HepG2 (cell line): Measurements from ENCODE around the gene NCKIPSD. TPM values are rescaled to one million over a fixed set of nuclear protein-coding genes. Genes with fewer than 3 reads are reported as not detected.

Experiments used
- ARNT ChIP-seq: fragments of 450-650 bp; IDR thresholded peaks from 2 replicates; pipeline ENCODE4 v1.6.1; 2017
- DR1 ChIP-seq: sonication (generic); formaldehyde crosslinking; IDR thresholded peaks from 2 replicates; pipeline ENCODE4 v1.8.0; 2021; ENCODE audit warnings: mild to moderate bottlenecking, missing genetic modification reagents, inconsistent platforms
- ETV5 ChIP-seq: IDR thresholded peaks from 2 replicates; pipeline ENCODE4 v1.6.1; 2018; ENCODE audit warnings: missing biosample characterization, missing genetic modification reagents, inconsistent platforms, borderline replicate concordance
- ETV6 ChIP-seq: sonication (generic); formaldehyde crosslinking; conservative IDR thresholded peaks from 2 replicates; pipeline ENCODE4 v1.4.0; 2020; ENCODE audit warnings: missing genetic modification reagents
- IRF2 ChIP-seq: IDR thresholded peaks from 2 replicates; pipeline ENCODE4 v1.6.1; 2018; ENCODE audit warnings: missing genetic modification reagents, missing compliant biosample characterization
- MED1 ChIP-seq: sonication (generic); formaldehyde crosslinking; IDR thresholded peaks from 2 replicates; pipeline ENCODE4 v1.4.0; 2020; ENCODE audit warnings: missing genetic modification reagents
- PHF5A ChIP-seq: IDR thresholded peaks from one replicate; pipeline ENCODE4 v1.6.1; 2018; ENCODE audit warnings: low read depth, missing genetic modification reagents; ENCODE audit not compliant: unreplicated experiment
- RFXAP ChIP-seq: sonication (generic); formaldehyde crosslinking; IDR thresholded peaks from 2 replicates; pipeline ENCODE4 v1.4.0; 2020; ENCODE audit warnings: missing genetic modification reagents, borderline replicate concordance
- RXRA ChIP-seq: sonication (generic); formaldehyde crosslinking; IDR thresholded peaks from 2 replicates; pipeline ENCODE4 v1.5.1; 2020; ENCODE audit warnings: missing genetic modification reagents
- TBL1XR1 ChIP-seq: fragments of 150-350 bp; IDR thresholded peaks from 2 replicates; pipeline ENCODE4 v1.6.1; 2014; ENCODE audit warnings: borderline replicate concordance, low read length; ENCODE audit not compliant: partially characterized antibody
- THYN1 ChIP-seq: sonication (generic); formaldehyde crosslinking; IDR thresholded peaks from 2 replicates; pipeline ENCODE4 v1.8.1; 2023; ENCODE audit warnings: low read depth, mild to moderate bottlenecking, moderate library complexity, missing genetic modification reagents, borderline replicate concordance
- ZFYVE20 ChIP-seq: sonication (generic); formaldehyde crosslinking; IDR thresholded peaks from 2 replicates; pipeline ENCODE4 v1.8.0; 2023; ENCODE audit warnings: low read depth, mild to moderate bottlenecking, moderate library complexity, missing genetic modification reagents, borderline replicate concordance
- ZNF12 ChIP-seq: sonication (generic); formaldehyde crosslinking; IDR thresholded peaks from 2 replicates; pipeline ENCODE4 v1.5.0; 2020; ENCODE audit warnings: missing genetic modification reagents
- ZNF260 ChIP-seq: sonication (generic); formaldehyde crosslinking; IDR thresholded peaks from 2 replicates; pipeline ENCODE4 v1.4.0; 2020; ENCODE audit warnings: missing genetic modification reagents, low read depth, mild to moderate bottlenecking, borderline replicate concordance
- ZNF33A ChIP-seq: sonication (generic); formaldehyde crosslinking; IDR thresholded peaks from 2 replicates; pipeline ENCODE4 v1.5.1; 2020; ENCODE audit warnings: missing genetic modification reagents, mild to moderate bottlenecking, moderate library complexity, borderline replicate concordance
- polyA plus RNA-seq, 8 experiments: library from polyadenylated mRNA; depleted of rRNA in 3 of 8; stranded (reverse) in 7 of 8; unstranded in 1 of 8; fragments of >200 nt; fragmentation: Illumina TruSeq in 4 of 8; extraction: Trizol in 4 of 8; gene quantifications; 2 replicates each; pipeline versions ENCODE4 v1.2.1 to v1.2.3, GENCODE V29; 2011 to 2016; ENCODE audit warnings: low read depth in 4 of 8, missing spikeins in 1 of 8, mixed read lengths in 1 of 8; ENCODE audit not compliant: insufficient read depth in 1 of 8
- total RNA-seq, 5 experiments: library from RNA; depleted of rRNA; stranded (reverse); fragments of >200 nt; fragmentation: Illumina TruSeq; extraction: Trizol; gene quantifications; 2 replicates each; pipeline ENCODE4 v1.2.3, GENCODE V29; 2016; ENCODE audit warnings: low read depth in 1 of 5
- TF ChIP-seq, protein P1 (sequence below): sonication (generic); formaldehyde crosslinking; IDR thresholded peaks from 2 replicates; pipeline ENCODE4 v1.5.0; 2020; ENCODE audit warnings: mild to moderate bottlenecking, missing genetic modification reagents, borderline replicate concordance
- TF ChIP-seq, protein P2 (sequence below): sonication (generic); formaldehyde crosslinking; IDR thresholded peaks from 2 replicates; pipeline ENCODE4 v1.8.1; 2022; ENCODE audit warnings: low read depth, mild to moderate bottlenecking, missing genetic modification reagents
- TF ChIP-seq, protein P3 (sequence below): sonication (generic); formaldehyde crosslinking; IDR thresholded peaks from 2 replicates; pipeline ENCODE4 v1.8.0; 2022; ENCODE audit warnings: mild to moderate bottlenecking, missing genetic modification reagents, moderate library complexity
- TF ChIP-seq, protein P4 (sequence below): sonication (generic); formaldehyde crosslinking; IDR thresholded peaks from 2 replicates; pipeline ENCODE4 v1.8.0; 2022; ENCODE audit warnings: low read depth, missing genetic modification reagents
- TF ChIP-seq, protein P5 (sequence below): sonication (generic); formaldehyde crosslinking; IDR thresholded peaks from 2 replicates; pipeline ENCODE4 v1.5.1; 2020; ENCODE audit warnings: mild to moderate bottlenecking, moderate library complexity, missing genetic modification reagents

NCKIPSD gene
- total and polyA plus RNA-seq, 2 of the 13 experiments (the other 11 are each of a cell fraction or from before 2014, with no cell fraction given) = 13.5 to 35.2 TPM

DNA sequence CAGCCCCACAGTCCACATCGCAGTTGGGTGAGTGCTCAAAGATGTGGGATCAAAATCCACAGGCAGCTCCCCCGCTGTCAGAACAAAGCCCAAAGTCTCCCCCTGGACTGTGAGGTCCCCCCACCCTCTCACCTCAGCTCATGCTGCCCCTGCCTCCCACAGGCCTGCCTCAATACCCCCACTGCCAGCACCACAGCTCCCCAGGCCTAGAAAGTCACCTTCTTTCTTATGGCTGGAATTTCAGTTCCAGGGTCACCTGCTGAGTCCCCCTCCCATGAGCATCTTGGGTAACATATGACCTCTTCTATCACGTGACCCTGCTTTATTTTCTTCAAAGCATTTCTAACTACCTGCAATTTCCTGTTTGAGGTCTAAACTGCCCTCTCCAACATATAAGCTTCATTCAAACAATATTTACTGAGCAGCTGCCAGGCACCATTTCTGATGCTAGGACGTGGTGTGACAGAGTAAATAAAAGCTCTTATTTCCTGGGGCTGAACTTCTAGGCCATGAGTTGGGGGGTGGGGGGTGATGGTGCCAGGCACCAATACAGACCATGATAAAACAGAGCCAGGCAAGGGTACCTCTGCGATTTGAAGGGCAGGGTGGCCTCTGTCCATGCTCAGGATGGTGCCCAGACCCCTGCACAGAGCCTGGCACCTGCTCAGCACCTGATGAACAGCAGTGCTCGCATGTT, 61.7 kb downstream of the NCKIPSD start (continued):
- TF ChIP-seq ETV5 (peak; percentile 72; the same call in 1 of the 2 replicates), PHF5A (no peak), RFXAP (CRISPR knock-in tag) (no peak), MED1 (CRISPR knock-in tag) (peak; percentile 93), THYN1 (CRISPR knock-in tag) (no peak), IRF2 (CRISPR knock-in tag) (peak; percentile 35; the same call in 1 of the 2 replicates), ZNF260 (CRISPR knock-in tag) (no peak), DR1 (CRISPR knock-in tag) (no peak), ZNF12 (no peak), TBL1XR1 (no peak), RXRA (no peak), ZNF33A (CRISPR knock-in tag) (peak; percentile 53; the same call in 1 of the 2 replicates), ARNT (no peak), ETV6 (CRISPR knock-in tag) (no peak), ZFYVE20 (CRISPR knock-in tag) (no peak)
- TF ChIP-seq, protein P1, sequence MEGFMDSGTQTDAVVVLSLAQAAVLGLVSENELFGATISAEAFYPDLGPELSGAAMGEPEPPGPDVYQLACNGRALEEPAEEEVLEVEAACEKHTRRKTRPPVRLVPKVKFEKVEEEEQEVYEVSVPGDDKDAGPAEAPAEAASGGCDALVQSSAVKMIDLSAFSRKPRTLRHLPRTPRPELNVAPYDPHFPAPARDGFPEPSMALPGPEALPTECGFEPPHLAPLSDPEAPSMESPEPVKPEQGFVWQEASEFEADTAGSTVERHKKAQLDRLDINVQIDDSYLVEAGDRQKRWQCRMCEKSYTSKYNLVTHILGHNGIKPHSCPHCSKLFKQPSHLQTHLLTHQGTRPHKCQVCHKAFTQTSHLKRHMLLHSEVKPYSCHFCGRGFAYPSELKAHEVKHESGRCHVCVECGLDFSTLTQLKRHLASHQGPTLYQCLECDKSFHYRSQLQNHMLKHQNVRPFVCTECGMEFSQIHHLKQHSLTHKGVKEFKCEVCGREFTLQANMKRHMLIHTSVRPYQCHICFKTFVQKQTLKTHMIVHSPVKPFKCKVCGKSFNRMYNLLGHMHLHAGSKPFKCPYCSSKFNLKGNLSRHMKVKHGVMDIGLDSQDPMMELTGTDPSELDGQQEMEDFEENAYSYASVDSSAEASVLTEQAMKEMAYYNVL (CRISPR knock-in tag) = peak; percentile 18; the same call in 1 of the 2 replicates
- TF ChIP-seq, protein P2, sequence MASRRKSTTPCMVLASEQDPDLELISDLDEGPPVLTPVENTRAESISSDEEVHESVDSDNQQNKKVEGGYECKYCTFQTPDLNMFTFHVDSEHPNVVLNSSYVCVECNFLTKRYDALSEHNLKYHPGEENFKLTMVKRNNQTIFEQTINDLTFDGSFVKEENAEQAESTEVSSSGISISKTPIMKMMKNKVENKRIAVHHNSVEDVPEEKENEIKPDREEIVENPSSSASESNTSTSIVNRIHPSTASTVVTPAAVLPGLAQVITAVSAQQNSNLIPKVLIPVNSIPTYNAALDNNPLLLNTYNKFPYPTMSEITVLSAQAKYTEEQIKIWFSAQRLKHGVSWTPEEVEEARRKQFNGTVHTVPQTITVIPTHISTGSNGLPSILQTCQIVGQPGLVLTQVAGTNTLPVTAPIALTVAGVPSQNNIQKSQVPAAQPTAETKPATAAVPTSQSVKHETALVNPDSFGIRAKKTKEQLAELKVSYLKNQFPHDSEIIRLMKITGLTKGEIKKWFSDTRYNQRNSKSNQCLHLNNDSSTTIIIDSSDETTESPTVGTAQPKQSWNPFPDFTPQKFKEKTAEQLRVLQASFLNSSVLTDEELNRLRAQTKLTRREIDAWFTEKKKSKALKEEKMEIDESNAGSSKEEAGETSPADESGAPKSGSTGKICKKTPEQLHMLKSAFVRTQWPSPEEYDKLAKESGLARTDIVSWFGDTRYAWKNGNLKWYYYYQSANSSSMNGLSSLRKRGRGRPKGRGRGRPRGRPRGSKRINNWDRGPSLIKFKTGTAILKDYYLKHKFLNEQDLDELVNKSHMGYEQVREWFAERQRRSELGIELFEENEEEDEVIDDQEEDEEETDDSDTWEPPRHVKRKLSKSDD (CRISPR knock-in tag) = no peak
- TF ChIP-seq, protein P3, sequence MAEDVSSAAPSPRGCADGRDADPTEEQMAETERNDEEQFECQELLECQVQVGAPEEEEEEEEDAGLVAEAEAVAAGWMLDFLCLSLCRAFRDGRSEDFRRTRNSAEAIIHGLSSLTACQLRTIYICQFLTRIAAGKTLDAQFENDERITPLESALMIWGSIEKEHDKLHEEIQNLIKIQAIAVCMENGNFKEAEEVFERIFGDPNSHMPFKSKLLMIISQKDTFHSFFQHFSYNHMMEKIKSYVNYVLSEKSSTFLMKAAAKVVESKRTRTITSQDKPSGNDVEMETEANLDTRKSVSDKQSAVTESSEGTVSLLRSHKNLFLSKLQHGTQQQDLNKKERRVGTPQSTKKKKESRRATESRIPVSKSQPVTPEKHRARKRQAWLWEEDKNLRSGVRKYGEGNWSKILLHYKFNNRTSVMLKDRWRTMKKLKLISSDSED (CRISPR knock-in tag) = no peak
- TF ChIP-seq, protein P4, sequence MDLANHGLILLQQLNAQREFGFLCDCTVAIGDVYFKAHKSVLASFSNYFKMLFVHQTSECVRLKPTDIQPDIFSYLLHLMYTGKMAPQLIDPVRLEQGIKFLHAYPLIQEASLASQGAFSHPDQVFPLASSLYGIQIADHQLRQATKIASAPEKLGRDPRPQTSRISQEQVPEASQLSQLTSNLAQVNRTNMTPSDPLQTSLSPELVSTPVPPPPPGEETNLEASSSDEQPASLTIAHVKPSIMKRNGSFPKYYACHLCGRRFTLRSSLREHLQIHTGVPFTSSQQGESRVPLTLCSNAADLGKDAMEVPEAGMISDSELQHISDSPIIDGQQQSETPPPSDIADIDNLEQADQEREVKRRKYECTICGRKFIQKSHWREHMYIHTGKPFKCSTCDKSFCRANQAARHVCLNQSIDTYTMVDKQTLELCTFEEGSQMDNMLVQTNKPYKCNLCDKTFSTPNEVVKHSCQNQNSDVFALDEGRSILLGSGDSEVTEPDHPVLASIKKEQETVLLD (CRISPR knock-in tag) = no peak
- TF ChIP-seq, protein P5, sequence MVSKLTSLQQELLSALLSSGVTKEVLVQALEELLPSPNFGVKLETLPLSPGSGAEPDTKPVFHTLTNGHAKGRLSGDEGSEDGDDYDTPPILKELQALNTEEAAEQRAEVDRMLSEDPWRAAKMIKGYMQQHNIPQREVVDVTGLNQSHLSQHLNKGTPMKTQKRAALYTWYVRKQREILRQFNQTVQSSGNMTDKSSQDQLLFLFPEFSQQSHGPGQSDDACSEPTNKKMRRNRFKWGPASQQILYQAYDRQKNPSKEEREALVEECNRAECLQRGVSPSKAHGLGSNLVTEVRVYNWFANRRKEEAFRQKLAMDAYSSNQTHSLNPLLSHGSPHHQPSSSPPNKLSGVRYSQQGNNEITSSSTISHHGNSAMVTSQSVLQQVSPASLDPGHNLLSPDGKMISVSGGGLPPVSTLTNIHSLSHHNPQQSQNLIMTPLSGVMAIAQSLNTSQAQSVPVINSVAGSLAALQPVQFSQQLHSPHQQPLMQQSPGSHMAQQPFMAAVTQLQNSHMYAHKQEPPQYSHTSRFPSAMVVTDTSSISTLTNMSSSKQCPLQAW (CRISPR knock-in tag) = peak; percentile 48; the same call in 1 of the 2 replicates
